Activated CD4-positive, CD25-positive, alpha-beta regulatory T cell (primary cell): Measurements from ENCODE around the gene GPR55.

Experiments used
- DNase-seq, 4 experiments: peaks; one replicate each; lab custom pipeline; 2025; lab: John Stamatoyannopoulos, UW

GPR55 gene

GRCh38 chr2:230879891-230880290, 45.2 kb downstream of the GPR55 start:
- no peak for DNase-seq

- DNase-seq, result no peak
These were observed 45.7 kb downstream of the GPR55 start for GRCh38 chr2:230879271-230879882.

- no peak for DNase-seq
These were observed 46.3 kb downstream of the GPR55 start for GRCh38 chr2:230878599-230879188.

GRCh38 chr2:230877759-230878598, 47.1 kb downstream of the GPR55 start:
- no peak for DNase-seq

GRCh38 chr2:230877116-230877758, 47.8 kb downstream of the GPR55 start:
- DNase-seq, result no peak

- DNase-seq, result no peak
These were observed 49.4 kb downstream of the GPR55 start for GRCh38 chr2:230875347-230876315.

- no peak for DNase-seq
These were observed 50.2 kb downstream of the GPR55 start for GRCh38 chr2:230874876-230875275.

- no peak for DNase-seq
These were observed 50.6 kb downstream of the GPR55 start for GRCh38 chr2:230874456-230874855.

GRCh38 chr2:230873661-230874401, 51.2 kb downstream of the GPR55 start:
- DNase-seq, result no peak

- no peak for DNase-seq
These were observed 51.9 kb downstream of the GPR55 start for GRCh38 chr2:230872968-230873660.

- DNase-seq, result no peak
These were observed 52.7 kb downstream of the GPR55 start for GRCh38 chr2:230872151-230872967.

- DNase-seq, result no peak
These were observed 53.5 kb downstream of the GPR55 start for GRCh38 chr2:230871361-230872150.

GRCh38 chr2:230870544-230871360, 54.3 kb downstream of the GPR55 start:
- DNase-seq, result no peak

GRCh38 chr2:230869914-230870543, 55.0 kb downstream of the GPR55 start:
- no peak for DNase-seq

GRCh38 chr2:230868947-230869913, 55.8 kb downstream of the GPR55 start:
- DNase-seq, result no peak
